Fibroblast of mammary gland (primary cell): ENCODE data around the gene JUP.

Source experiments
- DNase-seq: peaks from one replicate; pipeline ENCODE4 v3.0.0-alpha.2; 2010; ENCODE audit warnings: low read depth
- H3K4me3 ChIP-seq: 2 replicates; pipeline ENCODE4 v1.5.1; 2011; ENCODE audit warnings: low read depth, mild to moderate bottlenecking, low read length, moderate library complexity; ENCODE audit not compliant: control insufficient read depth
- TF ChIP-seq, protein P1 (sequence below): conservative IDR thresholded peaks from 2 replicates; pipeline ENCODE4 v1.5.1; 2011; ENCODE audit warnings: low read depth, low read length, inconsistent platforms; ENCODE audit not compliant: control insufficient read depth, insufficient read depth

Gene JUP

DNA sequence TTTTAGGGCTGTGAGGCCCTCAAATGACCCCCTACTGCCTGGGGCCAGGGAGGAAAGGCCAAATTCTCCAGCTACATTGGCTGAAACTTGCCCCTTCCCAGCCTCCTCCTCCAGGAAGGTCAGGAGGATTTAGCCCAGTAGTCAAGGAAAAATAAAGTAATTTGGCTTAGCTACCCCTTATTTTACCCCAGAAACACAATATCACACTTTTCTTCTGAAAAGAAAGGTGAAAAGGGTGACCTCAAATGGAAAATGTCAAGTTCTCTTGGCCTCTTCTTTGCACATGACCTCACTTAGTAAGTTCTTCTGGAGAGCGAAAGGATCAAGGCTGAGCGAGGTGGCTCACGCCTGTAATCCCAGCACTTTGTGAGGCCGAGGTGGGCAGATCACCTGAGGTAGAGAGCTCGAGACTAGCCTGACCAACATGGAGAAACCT, 8.0 kb upstream of the JUP start:
- TF ChIP-seq, protein P1, sequence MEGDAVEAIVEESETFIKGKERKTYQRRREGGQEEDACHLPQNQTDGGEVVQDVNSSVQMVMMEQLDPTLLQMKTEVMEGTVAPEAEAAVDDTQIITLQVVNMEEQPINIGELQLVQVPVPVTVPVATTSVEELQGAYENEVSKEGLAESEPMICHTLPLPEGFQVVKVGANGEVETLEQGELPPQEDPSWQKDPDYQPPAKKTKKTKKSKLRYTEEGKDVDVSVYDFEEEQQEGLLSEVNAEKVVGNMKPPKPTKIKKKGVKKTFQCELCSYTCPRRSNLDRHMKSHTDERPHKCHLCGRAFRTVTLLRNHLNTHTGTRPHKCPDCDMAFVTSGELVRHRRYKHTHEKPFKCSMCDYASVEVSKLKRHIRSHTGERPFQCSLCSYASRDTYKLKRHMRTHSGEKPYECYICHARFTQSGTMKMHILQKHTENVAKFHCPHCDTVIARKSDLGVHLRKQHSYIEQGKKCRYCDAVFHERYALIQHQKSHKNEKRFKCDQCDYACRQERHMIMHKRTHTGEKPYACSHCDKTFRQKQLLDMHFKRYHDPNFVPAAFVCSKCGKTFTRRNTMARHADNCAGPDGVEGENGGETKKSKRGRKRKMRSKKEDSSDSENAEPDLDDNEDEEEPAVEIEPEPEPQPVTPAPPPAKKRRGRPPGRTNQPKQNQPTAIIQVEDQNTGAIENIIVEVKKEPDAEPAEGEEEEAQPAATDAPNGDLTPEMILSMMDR = no peak
- no peak overlapping the region for H3K4me3 ChIP-seq
- DNase-seq = no peak

DNA sequence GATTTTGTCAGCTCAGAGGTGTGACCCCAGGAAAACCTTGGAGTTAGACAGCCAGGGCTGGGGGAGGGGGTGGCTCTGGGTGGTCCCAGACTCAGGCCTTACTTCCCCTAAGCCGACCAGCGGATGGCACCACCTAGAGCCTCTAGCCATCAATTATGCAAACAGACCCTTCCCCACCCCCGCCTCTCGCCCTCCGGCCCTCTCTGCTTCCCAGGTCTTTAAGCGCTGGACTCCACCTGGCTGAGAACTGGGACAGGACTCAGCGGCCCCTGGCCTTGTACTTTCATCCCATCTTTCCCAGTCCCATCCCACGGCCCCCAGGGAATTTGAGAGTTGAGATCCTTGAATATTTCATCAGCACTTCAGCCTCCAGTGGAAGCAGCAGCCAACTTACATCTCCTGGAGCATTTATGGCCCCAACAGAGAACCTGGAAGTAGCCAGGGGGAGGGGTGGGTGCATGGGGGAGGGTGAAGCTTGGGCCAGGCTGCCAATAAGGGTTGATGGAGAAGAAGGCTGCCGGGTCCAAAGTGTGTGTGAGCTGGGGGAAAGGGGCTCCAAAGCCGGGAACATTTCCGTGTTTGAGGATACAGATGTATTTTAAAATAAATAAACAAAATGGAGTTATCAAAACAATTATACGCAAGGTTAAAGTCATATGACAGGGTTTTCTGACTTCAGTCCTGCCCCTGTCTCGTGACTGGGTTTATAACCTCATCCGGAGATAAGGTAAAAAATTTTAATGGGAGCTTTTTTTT, 7.5 kb upstream of the JUP start:
- TF ChIP-seq, protein P1 = no peak

DNA sequence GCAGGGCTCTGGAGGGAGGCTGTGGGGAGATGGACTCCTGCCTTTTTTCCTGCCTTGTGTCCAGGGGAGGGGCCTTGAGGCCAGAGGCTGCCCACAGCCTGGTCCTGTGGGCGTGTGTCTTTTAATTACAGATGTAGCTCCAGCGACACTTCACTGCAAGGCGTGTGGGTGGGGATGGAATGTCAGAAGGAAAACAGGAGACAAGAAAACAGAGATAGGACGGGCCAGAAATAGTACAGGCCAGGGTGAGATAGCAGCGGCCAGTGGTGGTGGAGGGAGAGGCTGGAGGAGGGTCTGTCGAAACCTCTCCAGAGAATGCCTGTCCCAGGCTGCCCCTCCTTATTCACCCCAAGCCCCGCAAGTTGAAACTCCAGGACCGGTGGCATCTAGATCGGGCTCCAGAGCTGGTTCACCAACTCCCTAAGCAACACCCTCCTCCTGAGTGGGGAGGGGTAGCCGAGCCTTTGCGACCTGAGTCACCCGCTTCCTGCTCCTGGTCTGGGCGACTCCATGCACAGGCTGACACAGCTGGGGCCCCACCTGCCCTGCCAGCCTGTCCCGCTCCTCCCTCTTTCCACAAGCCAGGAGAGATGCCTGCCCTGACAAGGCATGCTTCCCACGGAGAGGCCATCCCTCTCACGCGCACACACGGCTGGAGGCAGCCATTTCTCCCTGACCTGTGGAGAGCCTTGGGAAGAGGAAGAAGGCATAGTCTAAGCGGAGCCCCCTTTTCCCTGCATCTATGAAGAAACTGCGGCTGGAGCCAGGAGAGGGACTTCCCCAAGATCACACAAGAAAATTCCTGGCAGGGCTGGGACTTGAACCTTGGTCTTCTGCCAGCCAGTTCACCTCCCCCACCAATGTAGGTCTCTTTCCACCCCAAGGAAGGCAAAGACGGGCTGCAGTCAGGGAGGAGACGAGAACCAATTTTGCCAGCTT, 6.6 kb upstream of the JUP start:
- TF ChIP-seq, protein P1 = no peak
- no peak overlapping the region for H3K4me3 ChIP-seq
- DNase-seq = no peak

More for the DNA sequence above, 7.5 kb upstream of the JUP start:
- DNase-seq = no peak
- H3K4me3 ChIP-seq = no peak overlapping the region

DNA sequence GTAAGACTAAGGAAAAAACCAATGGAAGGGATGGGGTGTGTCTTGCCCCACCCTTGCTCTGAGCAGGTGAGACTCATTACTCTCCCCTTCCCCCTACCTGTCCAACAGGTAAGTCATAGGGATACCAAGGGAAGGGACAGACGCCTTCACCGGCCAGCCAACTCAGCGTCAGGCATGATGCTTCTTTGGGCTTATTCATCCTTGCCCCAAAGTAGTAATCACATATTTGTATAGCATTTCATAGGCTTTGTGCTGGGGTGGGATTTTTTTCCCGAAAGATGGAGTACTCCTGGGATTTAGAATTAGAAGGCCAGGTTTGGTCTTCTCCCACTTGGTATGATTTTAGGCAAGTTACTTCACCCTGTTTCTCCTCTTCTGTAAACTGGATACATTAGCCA, 509 bp upstream of the JUP start:
- TF ChIP-seq, protein P1 = no peak
- DNase-seq = no peak
- H3K4me3 ChIP-seq = no peak overlapping the region

DNA sequence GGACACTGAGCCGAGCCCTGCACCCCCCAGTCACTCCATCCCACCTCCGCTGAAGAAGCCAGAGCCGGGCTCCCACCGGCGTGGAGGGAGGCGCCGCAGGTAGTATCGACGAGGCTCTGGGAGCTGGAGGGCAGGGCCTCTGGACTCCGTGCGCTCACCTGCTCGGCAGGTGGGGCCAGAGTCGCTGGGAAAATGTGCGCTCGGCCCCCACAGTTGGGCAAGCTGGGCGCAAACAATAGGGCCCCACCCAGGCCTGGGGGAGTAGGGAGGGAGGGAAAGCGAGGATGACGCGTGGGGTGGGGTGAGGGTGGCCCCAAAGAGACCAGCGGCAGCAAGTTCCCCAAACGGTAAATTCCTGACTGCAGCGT, 668 bp downstream of the JUP start:
- TF ChIP-seq, protein P1 = no peak
- H3K4me3 ChIP-seq = peak overlapping the region; percentile 24
- DNase-seq = no peak

DNA sequence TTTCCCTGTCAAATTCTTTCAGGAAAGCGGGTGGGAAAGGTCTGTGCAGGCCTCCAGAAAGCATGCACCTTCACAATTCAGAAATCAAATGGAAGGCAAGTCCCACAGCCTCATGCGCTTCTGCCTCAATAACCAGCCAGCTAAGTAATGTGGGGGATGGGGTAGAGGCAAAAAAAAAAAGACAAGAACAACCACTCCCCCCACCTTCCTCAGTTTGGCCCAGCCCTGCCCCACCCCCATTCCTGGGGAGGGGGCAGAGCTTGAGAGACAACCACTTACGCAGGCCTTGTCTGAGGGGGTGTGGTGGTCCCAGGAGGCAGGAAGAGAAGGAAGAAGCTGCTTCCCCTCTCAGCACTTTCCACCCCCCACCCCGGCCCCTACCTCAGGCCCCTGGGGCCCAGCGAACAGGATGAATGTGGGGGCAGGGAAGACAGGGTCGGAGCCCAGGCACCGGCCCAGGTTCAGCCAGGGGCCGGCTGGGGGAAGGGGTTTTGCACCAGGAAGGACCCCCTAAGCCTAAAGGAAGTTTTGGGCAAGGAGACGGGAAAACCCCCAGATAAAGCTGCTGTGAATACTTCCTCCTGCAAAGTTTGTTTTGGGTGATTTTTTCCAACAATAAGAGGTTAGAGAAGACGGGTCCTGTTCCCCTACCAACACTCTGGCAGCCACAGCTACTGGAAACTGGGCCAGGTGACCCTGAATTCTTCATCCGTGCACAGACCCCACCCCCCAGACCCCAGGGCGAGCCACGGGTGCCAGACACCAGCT, 1.2 kb downstream of the JUP start:
- H3K4me3 ChIP-seq = peak overlapping the region; percentile 24
- TF ChIP-seq, protein P1 = no peak
- DNase-seq = no peak
